H9 (cell line): ENCODE results near the gene SP2. TPM values are rescaled to one million over a fixed set of nuclear protein-coding genes. Genes with fewer than 3 reads are reported as not detected.
A peak's percentile ranks its signal among the peaks of the same experiment; 100 is the strongest.

Experiments
- DNase-seq: peaks from one replicate; pipeline ENCODE4 v3.0.0-alpha.2; 2017
- H2AFZ ChIP-seq: one replicate; pipeline ENCODE4 v1.6.1; 2013; ENCODE audit warnings: mild to moderate bottlenecking, low read length, control low read depth, moderate library complexity
- H2AK5ac ChIP-seq: 2 replicates; pipeline ENCODE4 v1.6.1; 2013; ENCODE audit warnings: low read length, control low read depth, mixed read lengths; ENCODE audit not compliant: insufficient read length
- H2BK120ac ChIP-seq: one replicate; pipeline ENCODE4 v1.6.1; 2013; ENCODE audit warnings: low read depth, mild to moderate bottlenecking, low read length, control low read depth, inconsistent platforms; ENCODE audit not compliant: poor library complexity, severe bottlenecking
- H2BK12ac ChIP-seq: 2 replicates; pipeline ENCODE4 v1.6.1; 2013; ENCODE audit warnings: low read length, control low read depth, mixed read lengths, low read depth; ENCODE audit not compliant: insufficient read length
- H2BK15ac ChIP-seq: 2 replicates; pipeline ENCODE4 v1.6.1; 2013; ENCODE audit warnings: low read depth, low read length, control low read depth
- H2BK20ac ChIP-seq: one replicate; pipeline ENCODE4 v1.6.1; 2013; ENCODE audit warnings: low read depth, mild to moderate bottlenecking, low read length, control low read depth, inconsistent platforms; ENCODE audit not compliant: poor library complexity, severe bottlenecking
- H2BK5ac ChIP-seq: 2 replicates; pipeline ENCODE4 v1.6.1; 2013; ENCODE audit warnings: low read length, control low read depth, mixed read lengths; ENCODE audit not compliant: insufficient read length
- H3K14ac ChIP-seq: 2 replicates; pipeline ENCODE4 v1.6.1; 2013; ENCODE audit warnings: low read length, control low read depth; ENCODE audit not compliant: insufficient read depth
- H3K18ac ChIP-seq: 2 replicates; pipeline ENCODE4 v1.6.1; 2013; ENCODE audit warnings: low read depth, mild to moderate bottlenecking, mixed read lengths, low read length, control low read depth; ENCODE audit not compliant: insufficient read length
- H3K23ac ChIP-seq: 2 replicates; pipeline ENCODE4 v1.6.1; 2013; ENCODE audit warnings: low read length, control low read depth, mixed read lengths, low read depth; ENCODE audit not compliant: insufficient read length
- H3K23me2 ChIP-seq: 2 replicates; pipeline ENCODE4 v1.6.1; 2013; ENCODE audit warnings: low read depth, mild to moderate bottlenecking, mixed read lengths, low read length, control low read depth; ENCODE audit not compliant: insufficient read length, poor library complexity, severe bottlenecking
- H3K27ac ChIP-seq: 2 replicates; pipeline ENCODE4 v1.5.1; 2013; ENCODE audit warnings: low read length, control low read depth, mixed read lengths, low read depth; ENCODE audit not compliant: insufficient read length
- H3K27me3 ChIP-seq: 2 replicates; pipeline ENCODE4 v1.6.1; 2013; ENCODE audit warnings: low read length, control low read depth, inconsistent platforms; ENCODE audit not compliant: insufficient read depth
- H3K4ac ChIP-seq: 2 replicates; pipeline ENCODE4 v1.6.1; 2013; ENCODE audit warnings: low read depth, mild to moderate bottlenecking, control low read depth, inconsistent platforms, low read length, moderate library complexity
- H3K4me1 ChIP-seq: 2 replicates; pipeline ENCODE4 v1.6.1; 2013; ENCODE audit warnings: low read length, control low read depth, inconsistent platforms; ENCODE audit not compliant: insufficient read depth
- H3K4me2 ChIP-seq: 2 replicates; pipeline ENCODE4 v1.6.1; 2013; ENCODE audit warnings: low read length, control low read depth, mixed read lengths; ENCODE audit not compliant: insufficient read length, insufficient read depth
- H3K56ac ChIP-seq: 2 replicates; pipeline ENCODE4 v1.6.1; 2013; ENCODE audit warnings: low read depth, mild to moderate bottlenecking, mixed read lengths, low read length, control low read depth; ENCODE audit not compliant: insufficient read length
- H3K79me1 ChIP-seq: 2 replicates; pipeline ENCODE4 v1.6.1; 2013; ENCODE audit warnings: low read depth, mild to moderate bottlenecking, moderate library complexity, low read length, control low read depth, inconsistent platforms; ENCODE audit not compliant: insufficient read depth, poor library complexity, severe bottlenecking
- H3K79me2 ChIP-seq: 2 replicates; pipeline ENCODE4 v1.6.1; 2013; ENCODE audit warnings: low read length, control low read depth, inconsistent platforms; ENCODE audit not compliant: insufficient read depth
- H3K9ac ChIP-seq: 2 replicates; pipeline ENCODE4 v1.6.1; 2013; ENCODE audit warnings: low read length, control low read depth, mixed read lengths; ENCODE audit not compliant: insufficient read length; ENCODE audit errors: extremely low read depth
- H3K9me3 ChIP-seq: one replicate; pipeline ENCODE4 v1.6.1; 2013; ENCODE audit warnings: low read depth, low read length, inconsistent platforms; ENCODE audit not compliant: control insufficient read depth
- H3T11ph ChIP-seq: one replicate; pipeline ENCODE4 v1.6.1; 2013; ENCODE audit warnings: mild to moderate bottlenecking, low read length, control low read depth, inconsistent platforms
- H4K20me1 ChIP-seq: one replicate; pipeline ENCODE4 v1.6.1; 2013; ENCODE audit not compliant: control insufficient read depth, insufficient read length, insufficient read depth
- H4K5ac ChIP-seq: 2 replicates; pipeline ENCODE4 v1.6.1; 2013; ENCODE audit warnings: low read depth, mild to moderate bottlenecking, mixed read lengths, low read length, control low read depth; ENCODE audit not compliant: insufficient read length
- H4K8ac ChIP-seq: replicated peaks from 2 replicates; pipeline ENCODE4 v1.6.1; 2013; ENCODE audit warnings: low read length, control low read depth, mixed read lengths, low read depth; ENCODE audit not compliant: insufficient read length
- H4K91ac ChIP-seq: 2 replicates; pipeline ENCODE4 v1.6.1; 2013; ENCODE audit warnings: low read depth, mild to moderate bottlenecking, moderate library complexity, mixed read lengths, low read length, control low read depth; ENCODE audit not compliant: insufficient read length
- H3K27ac Mint-ChIP-seq, 3 experiments: 2 replicates in 2 of 3; 3 replicates in 1 of 3; pipeline ENCODE4 v1.8.0; 2020 to 2021; ENCODE audit warnings: mixed read lengths in 3 of 3, mild to moderate bottlenecking in 1 of 3, moderate library complexity in 1 of 3
- H3K27me3 Mint-ChIP-seq: 2 replicates; pipeline ENCODE4 v1.8.0; 2021; ENCODE audit warnings: low read depth, mild to moderate bottlenecking, moderate library complexity, mixed read lengths
- H3K36me3 Mint-ChIP-seq, 3 experiments: 2 replicates in 2 of 3; 3 replicates in 1 of 3; pipeline ENCODE4 v1.8.0; 2020 to 2021; ENCODE audit warnings: low read depth in 3 of 3, mixed read lengths in 3 of 3; ENCODE audit not compliant: insufficient read depth in 1 of 3
- H3K4me1 Mint-ChIP-seq, 2 experiments: 2 replicates each; pipeline ENCODE4 v1.8.0; 2020; ENCODE audit warnings: mixed read lengths in 2 of 2
- H3K4me3 Mint-ChIP-seq, 2 experiments: 2 replicates in 1 of 2; 3 replicates in 1 of 2; pipeline ENCODE4 v1.8.0; 2020 to 2021; ENCODE audit warnings: mild to moderate bottlenecking in 2 of 2, mixed read lengths in 2 of 2, moderate library complexity in 1 of 2
- H3K9me3 Mint-ChIP-seq, 2 experiments: 2 replicates in 1 of 2; 3 replicates in 1 of 2; pipeline ENCODE4 v1.8.0; 2020; ENCODE audit warnings: mild to moderate bottlenecking in 2 of 2, mixed read lengths in 2 of 2, moderate library complexity in 1 of 2
- CTCF ChIP-seq: fragments of 200-600 bp; sonication (generic); conservative IDR thresholded peaks from 3 replicates; pipeline ENCODE4 v1.8.0; 2021; ENCODE audit warnings: antibody characterized with exemption, mild to moderate bottlenecking
- WGBS: extraction: QIAGEN DNeasy Blood & Tissue Kit; methylation state at CpG from one replicate; pipeline ENCODE4 v1.1.7; 2013; ENCODE audit warnings: missing lambda C conversion rate, low lambda C conversion rate, mixed read lengths; ENCODE audit not compliant: insufficient read length; ENCODE audit errors: extremely low coverage; 5-methylcytosine and 5-hydroxymethylcytosine counted together
- total RNA-seq: library from RNA; stranded (reverse); gene quantifications from 2 replicates; pipeline ENCODE4 v1.2.1, GENCODE V29; 2021

SP2 gene
- total RNA-seq, 1 experiment from 2014 or later: 19.3 TPM

- Histone ChIP-seq H3T11ph (no peak overlapping the region), H4K20me1 (no peaks in the 10 kb centered on the region), H2BK15ac (no peak overlapping the region), H2BK20ac (no peak overlapping the region), H4K5ac (no peak overlapping the region), H3K9ac (no peak overlapping the region), H4K91ac (no peak overlapping the region), H3K18ac (no peak overlapping the region), H2BK120ac (no peak overlapping the region), H4K8ac (no peak overlapping the region), H3K4me1 (peaks cover 3% of the 10 kb centered on the region; the same call in 1 of the 2 replicates), H3K14ac (no peak overlapping the region), H3K27me3 (peaks cover 7% of the 10 kb centered on the region; the same call in 1 of the 2 replicates), H2BK12ac (no peak overlapping the region), H2BK5ac (no peak overlapping the region), H2AK5ac (no peak overlapping the region), H3K23me2 (peaks cover 11% of the 10 kb centered on the region), H3K79me2 (no peaks in the 10 kb centered on the region), H3K56ac (no peak overlapping the region), H2AFZ (no peak overlapping the region), H3K9me3 (no peaks in the 10 kb centered on the region), H3K4me2 (peak overlapping the region; percentile 31), H3K4ac (no peak overlapping the region), H3K79me1 (no peaks in the 10 kb centered on the region), H3K23ac (no peak overlapping the region), H3K27ac (no peak overlapping the region)
- no peaks in the 10 kb centered on the region; a peak in 1 of 5 replicates for H3K9me3 Mint-ChIP-seq
- H3K4me3 Mint-ChIP-seq: peak overlapping the region in 1 of 2 experiments; percentile 28; a peak in 1 of 5 replicates
- no peaks in the 10 kb centered on the region for H3K36me3 Mint-ChIP-seq
- DNase-seq: no peak
- peaks cover 93% of the 10 kb centered on the region for H3K27me3 Mint-ChIP-seq
- H3K4me1 Mint-ChIP-seq: peaks cover 41 to 46% of the 10 kb centered on the region in 2 experiments
- TF ChIP-seq CTCF: no peak
- no peak overlapping the region for H3K27ac Mint-ChIP-seq
- WGBS: no CpG with 5 or more reads among the region's 1 CpG
Observed at GRCh38 chr17:47870056-47870455, 26.0 kb upstream of the SP2 start.
